GM10248 (cell line): ENCODE measurements around the gene TMUB2.

Experiments used
- CTCF ChIA-PET: fragments of 300-600 bp; sonication (Branson Sonifier 250); formaldehyde crosslinking; extraction: SDS; loops from one replicate; lab custom pipeline; 2021; ENCODE audit warnings: antibody characterized with exemption; lab: Yijun Ruan, JAX
- POLR2A ChIA-PET: fragments of 350-650 bp; sonication (Branson Sonifier 250); formaldehyde crosslinking; extraction: SDS; loops from one replicate; lab custom pipeline; 2020; ENCODE audit warnings: antibody characterized with exemption; lab: Yijun Ruan, JAX
- DNase-seq: peaks from one replicate; pipeline ENCODE4 v3.0.0; 2012; ENCODE audit errors: extremely low spot score
- CTCF ChIP-seq: IDR thresholded peaks from 2 replicates; pipeline ENCODE4 v1.5.1; 2012; ENCODE audit warnings: mild to moderate bottlenecking, low read depth; ENCODE audit errors: extremely low read depth, missing control alignments, control extremely low read depth

The TMUB2 gene

GRCh38 chr17:44167181-44167861 is 19.5 kb upstream of the TMUB2 start:
- CTCF ChIA-PET: interaction anchor here (1.2 to 8.5 kb wide), 9 partner anchors 8 to 224 kb away, joined by 3 to 47 read pairs (median 9); partner anchors contain the start of genes HDAC5, PPY and TMUB2
- POLR2A ChIA-PET: no interaction called here
- DNase-seq: no peak
- TF ChIP-seq CTCF: no peak

- ChIA-PET CTCF (interaction anchor here (1.4 to 8.5 kb wide), 2 partner anchors 15 to 44 kb away, joined by 3 to 47 read pairs; partner anchors contain the start of gene TMUB2), POLR2A (no interaction called here)
- DNase-seq: no peak
Measured at GRCh38 chr17:44170135-44170498, 16.7 kb upstream of the TMUB2 start.

GRCh38 chr17:44170499-44171201 is 16.1 kb upstream of the TMUB2 start, which contains the start of gene ASB16:
TSS of gene ASB16 (plus strand) at chr17:44170704. CDS start at chr17:44170790, 86 bp downstream.
- TF ChIP-seq CTCF: no peak
- CTCF ChIA-PET: interaction anchor here (0.6 to 8.5 kb wide), 3 partner anchors 14 to 129 kb away, joined by 3 to 47 read pairs (median 6); partner anchors contain the start of gene TMUB2
- DNase-seq: no peak
- POLR2A ChIA-PET: interaction anchor here (0.5 to 1.2 kb wide), 2 partner anchors 22 to 28 kb away, joined by 3 to 7 read pairs; no protein-coding TSS in a partner anchor

More at GRCh38 chr17:44170135-44170498, 16.7 kb upstream of the TMUB2 start:
- no peak for TF ChIP-seq CTCF

- POLR2A ChIA-PET: interaction anchor here (1.2 to 1.3 kb wide), 2 partner anchors 24 to 97 kb away, joined by 3 read pairs; no protein-coding TSS in a partner anchor
- DNase-seq: no peak
- TF ChIP-seq CTCF: no peak
- CTCF ChIA-PET: interaction anchor here (1.0 to 8.5 kb wide), 6 partner anchors 8 to 293 kb away, joined by 3 to 47 read pairs (median 4); partner anchors contain the start of gene TMUB2
Measured at GRCh38 chr17:44171931-44172455, 14.8 kb upstream of the TMUB2 start.

GRCh38 chr17:44174427-44174826 is 12.3 kb upstream of the TMUB2 start:
- TF ChIP-seq CTCF: no peak
- ChIA-PET POLR2A (no interaction called here), CTCF (interaction anchor here (8.5 kb wide), 1 partner anchor 10 kb away, joined by 47 read pairs; the partner anchor contains the start of gene TMUB2)
- DNase-seq: no peak

GRCh38 chr17:44176257-44176656 is 10.5 kb upstream of the TMUB2 start:
- ChIA-PET CTCF (interaction anchor here (0.9 to 1.5 kb wide), 3 partner anchors 8 to 33 kb away, joined by 3 to 4 read pairs (median 3); no protein-coding TSS in a partner anchor), POLR2A (interaction anchor here (0.5 to 0.6 kb wide), 2 partner anchors 8 to 56 kb away, joined by 3 to 5 read pairs; no protein-coding TSS in a partner anchor)
- no peak for TF ChIP-seq CTCF
- DNase-seq: no peak
